Cardiac muscle cell (in vitro differentiated cells and primary cell): ENCODE data around the gene CYP2W1. TPM values are rescaled to one million over a fixed set of nuclear protein-coding genes. Genes with fewer than 3 reads are reported as not detected.
A peak's percentile ranks its signal among the peaks of the same experiment; 100 is the strongest.
"Not testable (repeated sequence)": the region's sequence is repeated elsewhere in the genome, so short reads cannot be mapped to it uniquely, and the experiment has no call there.

Experiments used
- DNase-seq, 2 donors: peaks; one replicate each; pipeline versions ENCODE4 v3.0.0 to v3.0.0-alpha.2; 2010 to 2017; ENCODE audit warnings: low read depth in 1 of 2, low spot score in 1 of 2
- H3K27ac ChIP-seq: fragments of 200-600 bp; sonication (generic); 2 replicates; pipeline ENCODE4 v1.5.1; 2016
- H3K27me3 ChIP-seq: fragments of 200-600 bp; sonication (generic); 2 replicates; pipeline ENCODE4 v1.6.0; 2016; ENCODE audit warnings: control low read depth
- H3K36me3 ChIP-seq: fragments of 200-600 bp; sonication (generic); 2 replicates; pipeline ENCODE4 v1.5.1; 2016; ENCODE audit warnings: control low read depth
- H3K4me1 ChIP-seq: fragments of 200-600 bp; sonication (generic); 2 replicates; pipeline ENCODE4 v1.8.1; 2017; ENCODE audit warnings: low read depth, mild to moderate bottlenecking, mixed run types
- H3K4me3 ChIP-seq: fragments of 200-600 bp; sonication (generic); 2 replicates; pipeline ENCODE4 v1.5.1; 2016; ENCODE audit warnings: mild to moderate bottlenecking
- H3K9me3 ChIP-seq: fragments of 200-600 bp; sonication (generic); 2 replicates; pipeline ENCODE4 v1.5.1; 2017; ENCODE audit warnings: low read depth, mild to moderate bottlenecking, control low read depth
- CTCF ChIP-seq: IDR thresholded peaks from 2 replicates; pipeline ENCODE4 v1.5.1; 2012; ENCODE audit warnings: low read depth, mild to moderate bottlenecking, low read length
- polyA plus RNA-seq: library from polyadenylated mRNA; unstranded; fragments of >200 nt; fragmentation: Nextera tagmentation; extraction: Ambion mirVana; gene quantifications from 2 replicates; pipeline ENCODE4 v1.2.1, GENCODE V29; 2016
- total RNA-seq: library from RNA; depleted of rRNA; stranded (reverse); fragments of >200 nt; gene quantifications from 2 replicates; pipeline ENCODE4 v1.2.3, GENCODE V29; 2016

The CYP2W1 gene
- total and polyA plus RNA-seq, 2 experiments from 2014 or later = 0.10 to 3.4 TPM

GRCh38 chr7:1029637-1030443 is 46.9 kb downstream of the CYP2W1 start:
- Histone ChIP-seq H3K27me3 (no peaks in the 10 kb centered on the region), H3K27ac (peak overlapping the region; percentile 76), H3K9me3 (no peaks in the 10 kb centered on the region), H3K36me3 (no peaks in the 10 kb centered on the region), H3K4me1 (peaks cover 6% of the 10 kb centered on the region), H3K4me3 (no peak overlapping the region)
- no peak for TF ChIP-seq CTCF
- no peak for DNase-seq

- DNase-seq = no peak
- TF ChIP-seq CTCF = no peak
- H3K27me3 ChIP-seq = no peaks in the 10 kb centered on the region
- H3K4me1 ChIP-seq = peaks cover 6% of the 10 kb centered on the region
- no peaks in the 10 kb centered on the region for H3K36me3 ChIP-seq
- no peaks in the 10 kb centered on the region for H3K9me3 ChIP-seq
- no peak overlapping the region for H3K4me3 ChIP-seq
- H3K27ac ChIP-seq = no peak overlapping the region
Measured at GRCh38 chr7:1030444-1031070, 47.6 kb downstream of the CYP2W1 start.

- no peak for TF ChIP-seq CTCF
- no peaks in the 10 kb centered on the region for H3K9me3 ChIP-seq
- DNase-seq = no peak
Measured at GRCh38 chr7:1031716-1032455, 48.9 kb downstream of the CYP2W1 start.

GRCh38 chr7:1032536-1033181 is 49.7 kb downstream of the CYP2W1 start:
- H3K9me3 ChIP-seq = no peaks in the 10 kb centered on the region
- H3K4me3 ChIP-seq = no peak overlapping the region
- H3K27me3 ChIP-seq = no peaks in the 10 kb centered on the region
- no peak for TF ChIP-seq CTCF
- H3K27ac ChIP-seq = no peak overlapping the region
- no peaks in the 10 kb centered on the region for H3K36me3 ChIP-seq
- DNase-seq = no peak
- H3K4me1 ChIP-seq = no peaks in the 10 kb centered on the region

More at GRCh38 chr7:1031716-1032455, 48.9 kb downstream of the CYP2W1 start:
- Histone ChIP-seq H3K36me3 (no peaks in the 10 kb centered on the region), H3K27ac (no peak overlapping the region), H3K4me3 (no peak overlapping the region), H3K4me1 (peaks cover 4% of the 10 kb centered on the region), H3K27me3 (no peaks in the 10 kb centered on the region)

- Histone ChIP-seq H3K9me3 (no peaks in the 10 kb centered on the region), H3K4me3 (no peak overlapping the region), H3K4me1 (no peaks in the 10 kb centered on the region), H3K27me3 (no peaks in the 10 kb centered on the region), H3K36me3 (no peaks in the 10 kb centered on the region), H3K27ac (no peak overlapping the region)
- TF ChIP-seq CTCF = no peak
- DNase-seq = no peak
Measured at GRCh38 chr7:1033546-1034145, 50.7 kb downstream of the CYP2W1 start.

- not testable (repeated sequence) for H3K27ac ChIP-seq, H3K4me3 ChIP-seq, H3K9me3 ChIP-seq, H3K27me3 ChIP-seq, DNase-seq, H3K4me1 ChIP-seq, H3K36me3 ChIP-seq
Measured at GRCh38 chr7:1034769-1035168, 51.8 kb downstream of the CYP2W1 start.

- H3K27ac ChIP-seq = not testable (repeated sequence)
Measured at GRCh38 chr7:1036164-1036928, 53.4 kb downstream of the CYP2W1 start.

More at GRCh38 chr7:1036164-1036928, 53.4 kb downstream of the CYP2W1 start:
- not testable (repeated sequence) for H3K27me3 ChIP-seq, H3K4me3 ChIP-seq, H3K9me3 ChIP-seq, H3K36me3 ChIP-seq, DNase-seq, H3K4me1 ChIP-seq
